AG08396 (cell line): ENCODE data around the gene DNAJC21.

ENCODE experiments used
- DNase-seq: peaks from one replicate; pipeline ENCODE4 v3.0.0; 2012; ENCODE audit warnings: low spot score, mixed read lengths

The DNAJC21 gene

DNA sequence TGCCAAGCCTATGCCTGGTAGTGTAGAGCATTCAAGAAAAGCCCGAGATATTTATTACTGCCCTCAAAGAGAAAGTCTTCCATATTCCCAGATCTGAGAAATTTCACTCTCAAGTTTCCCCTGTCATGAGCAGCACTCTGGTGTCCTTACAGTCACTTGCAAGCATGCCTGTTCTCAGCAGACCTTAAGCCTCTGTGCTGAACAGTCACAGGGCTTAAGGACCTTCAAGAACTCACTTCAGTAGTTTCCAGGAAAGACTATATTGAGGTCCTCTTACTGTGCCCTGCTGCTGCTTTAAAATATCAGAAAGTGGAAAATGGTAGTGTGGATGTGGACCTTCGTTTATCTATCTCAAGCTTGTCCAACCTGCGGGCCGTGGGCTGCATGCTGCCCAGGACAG is 53.5 kb downstream of the DNAJC21 start:
- no peak for DNase-seq

DNA sequence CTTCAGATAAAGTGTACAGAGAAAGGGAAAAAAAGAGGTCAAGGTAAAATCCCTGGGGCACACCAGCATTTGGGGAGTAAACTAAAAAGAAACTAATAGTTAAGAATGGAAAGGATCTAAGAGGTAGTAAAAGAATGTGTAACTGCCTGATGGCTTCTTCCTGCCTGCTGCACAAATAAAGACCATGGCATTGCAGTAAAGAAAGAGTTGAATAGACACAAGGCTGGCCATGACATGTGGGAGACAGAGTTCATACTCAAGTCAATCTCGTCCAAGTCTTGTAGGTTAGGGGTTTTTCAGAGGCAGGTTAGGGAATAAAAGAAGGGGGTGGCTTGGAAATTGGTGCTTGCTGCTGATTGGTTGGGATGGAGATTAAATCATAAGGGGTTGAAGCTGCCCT is 57.6 kb downstream of the DNAJC21 start:
- no peak for DNase-seq

DNA sequence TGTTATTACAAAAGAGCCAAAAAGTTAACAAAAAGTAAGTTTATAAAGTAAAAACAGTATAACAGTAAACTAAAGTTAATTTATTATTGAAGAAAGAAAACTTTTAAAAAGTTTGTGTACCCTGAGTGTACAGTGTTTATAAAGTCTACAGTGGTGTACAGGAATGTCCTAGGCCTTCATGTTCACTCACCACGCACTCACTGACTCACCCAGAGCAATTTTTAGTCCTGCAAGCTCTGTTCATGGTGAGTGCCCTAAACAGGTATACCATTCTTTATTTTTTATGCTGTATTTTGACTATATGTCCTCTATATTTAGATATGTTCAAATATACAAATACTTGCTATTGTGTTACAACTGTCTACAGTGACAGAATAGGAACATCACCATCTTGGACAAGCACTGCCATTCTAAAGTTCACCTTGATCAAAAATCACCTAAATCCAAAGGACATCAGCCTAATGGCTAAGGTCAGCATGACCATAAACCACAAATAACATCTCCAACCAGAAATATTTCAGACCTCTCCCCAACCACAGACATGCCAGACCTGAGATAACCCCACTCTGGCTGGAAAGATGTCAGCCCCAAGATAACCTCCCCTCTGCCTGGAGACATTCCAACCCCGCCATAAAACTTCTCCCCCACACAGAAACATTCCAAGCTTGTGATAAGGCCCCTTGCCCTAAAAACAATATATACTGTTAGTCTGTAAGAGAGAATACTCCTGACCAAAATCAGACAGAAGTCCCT is 62.3 kb downstream of the DNAJC21 start:
- no peak for DNase-seq

DNA sequence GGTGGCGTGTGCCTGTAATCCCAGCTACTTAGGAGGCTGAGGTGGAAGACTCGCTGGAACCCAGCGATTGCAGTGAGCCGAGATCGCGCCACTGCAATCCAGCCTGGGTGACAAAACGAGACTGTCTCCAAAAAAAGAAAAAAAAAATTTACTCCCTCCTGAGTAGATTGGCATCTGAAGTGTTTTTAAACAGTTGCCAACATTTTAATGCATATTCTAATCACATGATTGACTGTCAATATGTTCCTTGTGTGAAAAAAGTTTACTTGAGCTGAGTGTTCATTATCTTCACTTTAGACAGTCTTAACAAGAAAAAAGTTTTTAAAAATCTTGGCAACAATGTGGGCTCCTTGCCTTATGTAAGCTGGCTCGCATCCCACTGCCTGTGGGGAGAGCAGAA is 64.6 kb downstream of the DNAJC21 start:
- no peak for DNase-seq

DNA sequence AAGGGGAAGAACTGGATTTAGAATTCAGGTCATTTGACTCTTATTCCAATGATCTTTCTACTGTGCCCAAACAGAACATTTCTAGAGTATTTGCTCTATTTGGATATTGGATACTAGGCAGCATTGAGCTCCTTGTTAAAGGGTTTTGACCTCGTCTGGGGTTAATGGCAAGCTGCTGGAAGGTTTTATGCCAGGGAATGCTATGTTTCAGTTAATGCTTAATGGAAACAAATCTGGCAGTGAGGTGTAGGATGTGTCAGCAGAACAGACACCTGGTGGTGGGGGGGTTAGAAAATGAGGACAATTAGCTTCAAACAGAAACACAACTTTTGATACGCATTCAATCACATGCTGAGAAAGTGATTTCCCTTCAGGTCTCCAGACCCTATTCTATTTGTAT is 66.9 kb downstream of the DNAJC21 start:
- no peak for DNase-seq

DNA sequence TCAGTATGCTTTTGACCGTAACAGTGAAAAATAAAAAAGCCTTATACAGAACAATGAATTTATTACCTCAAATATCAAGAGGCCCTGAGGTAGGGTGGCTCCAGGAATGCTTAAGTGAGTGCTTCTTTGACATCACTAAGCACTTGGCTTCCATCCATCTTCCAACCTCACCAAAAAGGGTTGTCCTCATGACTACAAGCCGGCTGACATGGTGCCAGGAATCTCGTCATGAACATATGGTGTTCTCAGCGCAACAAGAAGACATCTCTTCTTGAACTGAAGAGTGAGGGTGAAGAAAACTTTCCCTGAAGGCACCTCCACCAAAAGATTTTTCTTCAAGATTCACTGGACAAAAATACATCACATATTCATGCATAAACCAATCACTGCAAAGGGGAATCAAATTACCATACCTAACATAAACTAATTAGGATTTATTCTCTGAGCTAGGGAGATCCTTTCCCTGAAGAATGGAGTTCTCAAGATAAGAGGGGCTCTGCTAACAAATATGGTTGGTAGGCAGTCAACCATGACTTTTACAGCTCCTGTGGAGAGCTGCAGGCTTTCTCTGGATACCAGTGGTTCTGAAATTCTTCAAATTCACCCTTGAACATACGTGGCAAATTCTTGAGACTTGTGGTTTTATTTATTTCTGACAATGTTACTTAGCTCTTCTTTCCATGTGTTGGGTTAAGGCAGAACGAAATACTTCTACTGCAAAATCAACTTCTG is 68.9 kb downstream of the DNAJC21 start:
- no peak for DNase-seq

DNA sequence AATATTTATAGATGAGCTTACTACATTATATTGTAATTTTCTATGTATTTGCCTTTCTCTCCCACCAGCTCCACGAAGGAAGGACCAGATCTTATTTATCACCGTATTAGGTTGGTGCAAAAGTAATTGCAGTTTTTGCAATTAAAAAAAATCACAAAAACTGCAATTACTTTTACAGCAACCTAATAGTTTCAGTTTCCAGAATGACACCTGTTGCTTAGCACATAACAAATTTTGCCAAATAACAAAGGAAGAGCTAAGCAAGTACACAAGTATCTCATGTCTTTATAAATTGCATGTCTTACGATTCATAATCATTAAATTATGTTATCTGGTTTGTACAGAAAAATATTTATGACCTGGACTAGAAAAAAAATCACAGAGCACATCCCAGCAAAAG is 72.5 kb downstream of the DNAJC21 start:
- DNase-seq: no peak

DNA sequence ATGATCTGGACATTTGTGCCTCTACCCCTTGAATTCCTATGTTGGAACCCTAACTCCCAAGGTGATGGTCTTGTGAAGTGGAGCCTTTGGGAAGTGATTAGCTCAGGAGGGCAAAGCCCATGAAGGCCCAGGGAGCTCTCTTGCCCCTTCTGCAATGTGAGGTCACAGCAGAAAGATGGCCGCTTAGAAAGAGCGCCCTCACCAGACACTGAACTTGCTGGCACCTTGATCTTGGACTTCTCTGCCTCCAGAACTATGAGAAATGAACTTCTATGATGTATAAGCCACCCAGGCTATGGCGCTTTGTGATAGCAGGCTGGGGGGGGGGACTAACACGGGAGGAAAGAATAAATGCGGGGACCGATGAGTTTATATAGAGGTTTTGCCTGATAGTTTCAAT is 73.1 kb downstream of the DNAJC21 start:
- no peak for DNase-seq

DNA sequence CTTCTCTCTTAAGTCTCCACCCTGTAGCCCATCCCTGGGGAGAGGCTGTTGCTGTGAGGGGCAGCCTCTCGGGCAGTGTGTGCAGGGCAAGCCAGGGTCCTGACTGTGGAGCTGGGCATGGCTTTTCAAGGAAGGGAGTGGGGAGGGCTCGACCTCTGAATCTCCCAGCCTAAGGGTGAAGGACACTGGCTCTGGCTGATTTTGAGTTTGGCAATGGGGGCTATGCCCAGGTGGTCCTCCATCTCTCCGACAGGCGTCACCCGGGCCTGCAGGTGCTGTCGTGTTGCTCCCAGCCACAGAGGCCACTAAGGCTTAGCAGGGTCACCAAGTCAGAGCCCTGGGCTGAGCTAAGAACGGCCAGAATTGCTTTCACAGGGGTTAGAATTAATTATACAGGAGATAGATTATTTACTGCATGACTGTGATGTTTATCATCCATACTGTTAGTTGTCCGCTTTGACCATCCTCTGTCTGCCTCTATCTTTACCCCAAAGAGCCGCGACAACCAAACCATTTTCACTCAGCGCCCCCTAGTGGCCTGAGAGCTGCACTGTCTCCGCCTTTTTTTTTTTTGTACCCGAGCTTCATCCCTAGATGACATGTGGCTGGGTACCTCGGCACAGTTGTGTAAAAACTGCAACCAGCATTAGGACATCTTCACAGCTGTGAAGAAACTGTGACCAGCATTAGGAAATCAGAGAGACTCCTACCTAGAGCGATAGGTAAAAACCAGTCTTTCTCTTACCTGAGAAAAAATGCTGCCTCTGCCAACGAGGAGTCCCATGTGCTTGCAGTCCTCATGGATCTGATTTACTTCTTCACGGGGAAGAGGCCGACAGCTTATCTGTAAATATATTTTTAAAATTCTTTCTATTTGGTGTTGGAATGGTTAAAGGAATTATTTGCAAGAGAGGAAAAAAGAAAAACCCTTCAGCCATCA is 73.9 kb downstream of the DNAJC21 start:
- DNase-seq: peak; percentile 75

DNA sequence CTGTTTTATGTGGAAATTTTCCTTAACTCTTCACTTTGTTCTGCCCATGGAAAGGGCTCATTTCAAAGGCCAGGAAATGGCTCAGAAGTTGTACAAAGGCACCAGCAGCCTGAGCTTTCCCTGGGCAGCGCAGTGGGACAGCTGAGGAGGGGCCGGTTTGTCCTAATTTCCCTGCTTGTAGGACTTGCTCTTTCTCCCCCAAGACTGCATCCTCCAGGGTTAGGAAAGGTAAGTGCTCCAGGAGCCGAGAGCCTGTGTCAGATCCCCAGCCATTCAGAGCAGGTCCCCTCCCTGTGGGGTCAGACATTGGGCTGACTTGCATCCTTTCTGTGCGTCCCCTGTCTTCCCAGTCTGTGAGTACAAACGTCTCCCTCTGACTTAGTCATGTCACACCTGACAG is 74.8 kb downstream of the DNAJC21 start:
- no peak for DNase-seq

DNA sequence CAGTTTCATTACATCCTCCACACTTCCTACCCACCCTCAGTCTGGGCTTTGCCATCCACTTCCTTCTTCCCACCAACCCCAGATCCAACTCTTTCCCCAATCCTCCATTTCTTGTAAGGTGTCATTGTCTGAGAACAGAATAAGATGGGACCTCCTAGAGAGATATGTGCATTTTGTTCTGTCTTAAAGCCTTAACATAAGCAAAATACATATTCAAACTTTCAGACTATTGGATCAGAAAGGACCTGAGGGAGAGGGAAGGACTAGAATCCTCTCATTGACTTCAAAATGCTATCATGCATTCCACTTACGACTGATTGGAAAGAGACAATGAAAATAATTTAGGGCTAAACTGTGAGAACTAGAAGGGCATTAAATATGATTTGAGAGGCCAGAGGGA is 75.4 kb downstream of the DNAJC21 start:
- no peak for DNase-seq
